Testis (tissue), 2 donors: Measurements from ENCODE around the gene ANKRA2.

Experiments
- POLR2A ChIP-seq: fragments of 450-650 bp; IDR thresholded peaks from one replicate; pipeline ENCODE4 v1.6.1; 2017; ENCODE audit warnings: antibody characterized with exemption, mild to moderate bottlenecking, moderate library complexity
- TF ChIP-seq, protein P1 (sequence below), 3 experiments: fragments of 450-650 bp in 2 of 3; fragments of 200-600 bp in 1 of 3; sonication (generic) in 1 of 3; IDR thresholded peaks; one replicate each; pipeline ENCODE4 v1.5.1; 2016 to 2019; ENCODE audit warnings: antibody characterized with exemption in 3 of 3, mild to moderate bottlenecking in 2 of 3, moderate library complexity in 1 of 3

DNA sequence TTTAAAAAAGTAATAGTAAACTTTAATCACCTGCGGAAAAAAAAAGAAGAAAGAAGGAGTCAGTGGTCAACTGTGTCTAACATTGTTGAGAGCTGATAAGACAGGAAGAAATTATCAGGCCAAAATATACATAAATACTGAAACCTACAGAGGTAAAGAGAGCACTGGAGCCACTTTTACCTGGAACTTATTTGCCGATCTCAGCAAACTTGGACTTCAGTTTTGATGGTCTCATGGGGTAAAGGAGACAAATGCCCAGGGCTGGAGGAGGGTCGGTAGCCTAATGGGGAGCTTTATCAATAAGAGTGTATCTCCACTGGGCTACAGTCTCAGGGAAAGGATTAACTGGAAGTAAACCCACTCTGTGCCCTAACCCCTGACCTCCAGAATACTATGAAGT is 33.9 kb upstream of the ANKRA2 start:
- no peak for TF ChIP-seq POLR2A
- TF ChIP-seq, protein P1, sequence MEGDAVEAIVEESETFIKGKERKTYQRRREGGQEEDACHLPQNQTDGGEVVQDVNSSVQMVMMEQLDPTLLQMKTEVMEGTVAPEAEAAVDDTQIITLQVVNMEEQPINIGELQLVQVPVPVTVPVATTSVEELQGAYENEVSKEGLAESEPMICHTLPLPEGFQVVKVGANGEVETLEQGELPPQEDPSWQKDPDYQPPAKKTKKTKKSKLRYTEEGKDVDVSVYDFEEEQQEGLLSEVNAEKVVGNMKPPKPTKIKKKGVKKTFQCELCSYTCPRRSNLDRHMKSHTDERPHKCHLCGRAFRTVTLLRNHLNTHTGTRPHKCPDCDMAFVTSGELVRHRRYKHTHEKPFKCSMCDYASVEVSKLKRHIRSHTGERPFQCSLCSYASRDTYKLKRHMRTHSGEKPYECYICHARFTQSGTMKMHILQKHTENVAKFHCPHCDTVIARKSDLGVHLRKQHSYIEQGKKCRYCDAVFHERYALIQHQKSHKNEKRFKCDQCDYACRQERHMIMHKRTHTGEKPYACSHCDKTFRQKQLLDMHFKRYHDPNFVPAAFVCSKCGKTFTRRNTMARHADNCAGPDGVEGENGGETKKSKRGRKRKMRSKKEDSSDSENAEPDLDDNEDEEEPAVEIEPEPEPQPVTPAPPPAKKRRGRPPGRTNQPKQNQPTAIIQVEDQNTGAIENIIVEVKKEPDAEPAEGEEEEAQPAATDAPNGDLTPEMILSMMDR (IDR thresholded peaks at IDR 0.05), result no peak
